Stimulated activated CD4-positive, alpha-beta T cell treated with anti-CD3 and anti-CD28 coated beads, Interleukin-4, amount 100 ng/mL, for 48 hours (primary cell): ENCODE data around the gene DTNB.

ENCODE experiments used
- DNase-seq, 2 donors: peaks; one replicate each; pipeline ENCODE4 v3.0.0-alpha.2; 2020; ENCODE audit warnings: low read depth in 2 of 2

Gene DTNB

DNA sequence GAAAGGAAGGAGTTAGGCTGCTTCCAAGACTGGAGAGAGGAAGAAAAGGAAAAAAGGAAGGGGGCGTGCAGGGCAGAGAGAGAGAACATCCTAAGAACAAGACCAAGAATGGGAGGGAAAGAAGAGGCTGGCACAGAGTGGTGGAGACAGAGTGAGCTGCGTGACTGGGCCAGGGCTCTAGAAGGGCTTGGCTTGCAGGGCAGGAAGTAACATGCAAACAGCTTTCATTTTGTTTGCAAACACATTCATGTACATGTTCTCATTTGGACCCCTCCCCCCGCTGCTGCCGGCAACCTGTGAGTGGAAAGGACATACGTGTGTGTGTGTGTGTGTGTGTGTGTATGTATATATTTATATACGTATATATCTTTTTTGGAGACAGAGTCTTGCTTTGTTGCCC, 284.9 kb downstream of the DTNB start:
- DNase-seq: no peak

DNA sequence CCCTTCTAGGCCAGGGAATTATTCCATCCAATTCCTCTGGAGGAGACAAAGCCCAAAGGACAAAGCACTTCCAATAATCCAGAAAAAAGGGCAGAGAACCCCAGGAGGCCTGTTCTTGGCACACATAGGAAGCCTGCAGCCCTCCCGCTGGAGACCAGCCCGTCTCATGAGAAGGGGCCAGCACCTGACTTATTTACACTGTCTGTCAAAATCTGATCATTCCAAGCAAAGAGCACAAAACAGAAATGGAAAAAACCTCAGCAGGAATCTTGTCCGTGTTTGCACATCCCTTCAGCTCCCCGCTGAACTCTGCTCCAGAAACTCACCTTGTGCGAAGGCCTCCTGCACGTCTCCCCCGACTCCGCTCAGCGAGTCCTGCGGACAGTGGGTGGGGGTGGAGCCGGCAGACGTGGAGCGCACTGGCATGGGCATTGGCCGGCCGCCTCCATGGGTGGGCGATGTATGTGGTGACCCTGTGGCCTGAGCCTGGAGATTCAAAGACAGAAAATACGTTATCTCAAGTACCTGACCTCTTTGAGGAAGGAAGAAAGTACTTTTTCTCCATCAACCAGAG, 285.4 kb downstream of the DTNB start:
- no peak for DNase-seq

DNA sequence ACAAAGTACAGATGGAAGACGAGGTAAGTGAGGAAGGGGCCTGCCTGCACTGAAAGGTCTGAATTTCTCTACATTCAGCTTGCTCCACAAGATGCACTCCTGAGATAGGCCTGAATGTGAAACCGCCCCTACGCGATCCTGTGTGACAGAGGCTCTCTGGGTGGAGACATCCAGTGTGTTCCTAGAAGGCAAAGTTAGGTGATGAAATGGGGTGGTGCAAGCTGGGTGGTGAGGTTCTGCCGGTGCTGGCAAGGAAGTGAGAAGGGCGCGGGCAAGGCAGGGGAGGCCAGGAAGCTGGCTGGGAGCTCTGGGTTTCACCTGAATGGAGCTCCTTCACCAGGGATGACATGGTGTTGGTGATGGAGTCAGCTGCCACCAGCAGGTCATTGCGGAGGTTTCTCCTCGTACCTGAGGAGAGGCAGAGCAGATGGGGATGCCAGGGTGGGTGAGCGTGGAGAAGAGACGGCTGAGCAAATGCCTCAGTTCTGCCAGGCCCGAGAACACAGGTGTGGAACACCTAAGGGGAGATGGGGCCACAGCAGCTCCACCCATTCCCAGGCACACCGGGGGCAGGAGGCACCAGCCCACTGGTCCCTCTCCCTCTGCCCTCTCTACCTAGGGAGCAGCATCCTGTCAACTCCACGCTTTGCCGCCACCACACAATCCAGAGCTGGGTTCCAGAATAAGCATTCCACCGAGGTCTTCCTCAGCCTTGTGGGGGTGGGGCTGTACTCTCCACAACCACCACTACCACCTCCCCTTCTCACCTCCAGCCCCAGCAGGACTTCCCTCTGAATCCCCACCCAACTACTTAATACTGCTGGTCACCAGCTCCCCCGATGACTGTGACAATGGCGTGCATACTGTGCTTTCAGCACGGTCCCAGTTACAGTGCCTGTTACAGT, 286.2 kb downstream of the DTNB start:
- DNase-seq: no peak

DNA sequence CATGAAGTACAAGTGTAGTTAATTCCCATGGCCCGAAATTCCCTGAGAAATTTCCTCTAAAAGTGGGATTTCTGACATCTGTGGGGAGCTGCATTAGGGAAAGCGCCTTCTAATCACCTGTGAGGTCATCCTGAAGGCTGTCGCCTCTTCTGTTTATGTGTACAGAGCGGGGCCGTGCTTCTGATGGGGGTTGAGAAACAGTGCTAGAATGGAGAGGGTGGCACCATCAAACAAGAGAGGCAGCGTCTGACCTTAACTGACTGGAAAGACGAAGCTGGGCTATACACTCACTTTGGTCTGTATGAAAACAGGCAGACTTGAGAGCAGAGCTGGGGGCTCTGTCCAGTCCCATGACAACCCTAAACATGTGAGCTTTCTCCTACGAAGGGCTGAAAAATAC, 287.5 kb downstream of the DTNB start:
- DNase-seq: no peak

DNA sequence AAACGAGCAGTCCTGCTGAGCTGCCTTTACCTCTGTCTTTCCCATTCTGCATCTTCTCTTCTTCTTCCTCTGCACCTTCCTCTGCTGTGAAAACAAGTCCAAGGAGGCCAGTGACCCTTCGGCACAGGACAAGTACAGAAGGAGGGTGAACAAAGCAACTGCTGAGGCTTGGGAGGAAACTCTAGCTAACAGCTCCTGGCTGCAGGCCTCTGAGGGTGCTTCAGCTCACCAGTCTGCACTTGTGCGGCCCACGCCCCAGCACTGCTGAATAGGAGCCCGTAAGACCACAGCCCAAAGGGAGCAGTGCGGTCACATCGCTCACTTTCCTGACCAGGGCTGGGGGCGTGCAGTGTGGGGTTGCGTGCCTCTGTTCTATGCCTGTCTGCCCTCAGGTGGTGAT, 289.6 kb downstream of the DTNB start:
- DNase-seq: no peak

DNA sequence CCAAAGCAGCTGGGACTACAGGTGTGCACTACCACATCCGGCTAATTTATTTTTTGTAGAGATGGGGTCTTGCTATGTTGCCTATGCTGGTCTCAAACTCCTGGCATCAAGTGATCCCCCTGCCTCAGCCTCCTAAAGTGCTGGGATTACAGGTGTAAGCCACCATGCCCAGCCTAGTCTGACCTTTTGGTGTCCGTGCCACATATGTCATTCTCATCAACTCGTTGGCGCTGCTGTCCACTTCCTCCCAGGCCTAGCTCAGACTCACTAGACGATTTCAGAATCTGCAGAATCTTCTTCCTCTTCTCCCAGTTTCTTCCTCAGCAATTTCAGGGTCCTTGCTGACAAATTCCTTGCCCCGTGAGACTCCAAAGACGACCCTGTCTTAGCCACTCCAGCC, 291.9 kb downstream of the DTNB start:
- no peak for DNase-seq

DNA sequence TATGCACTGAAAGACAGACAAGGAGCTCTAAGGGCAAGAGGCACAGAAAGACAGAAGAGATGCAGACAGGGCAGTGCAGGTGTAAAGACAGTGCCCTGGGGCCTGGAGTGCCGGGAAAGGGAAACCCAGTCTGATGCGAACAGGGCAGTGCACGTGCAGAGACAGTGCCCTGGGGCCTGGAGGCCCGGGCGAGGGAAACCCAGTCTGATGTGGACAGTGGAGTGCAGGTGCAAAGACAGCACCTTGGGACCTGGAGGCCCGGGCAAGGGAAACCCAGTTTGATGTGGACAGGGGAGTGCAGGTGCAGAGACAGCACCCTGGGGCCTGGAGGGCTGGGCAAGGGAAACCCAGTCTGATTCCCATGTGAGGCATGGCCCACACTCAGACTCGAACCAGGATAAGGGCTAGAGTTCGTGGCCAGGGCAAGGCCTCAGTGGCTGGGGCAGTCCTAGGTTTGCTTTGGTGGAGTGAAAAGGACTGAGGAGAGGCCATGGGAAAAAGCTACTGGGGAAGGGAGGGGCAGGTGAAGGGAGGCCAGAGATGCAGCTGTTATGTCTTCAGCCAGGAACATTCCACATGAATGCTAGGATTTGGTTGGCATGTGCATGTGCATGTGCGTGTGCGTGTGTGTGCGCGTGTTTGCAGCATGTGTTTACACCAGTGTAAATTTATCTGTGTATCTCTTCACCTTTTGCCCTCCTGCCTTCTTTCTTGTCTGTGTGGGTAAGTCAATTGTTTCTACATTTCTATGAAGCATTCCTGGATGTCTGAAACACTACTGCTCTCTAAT, 292.6 kb downstream of the DTNB start:
- DNase-seq: no peak

DNA sequence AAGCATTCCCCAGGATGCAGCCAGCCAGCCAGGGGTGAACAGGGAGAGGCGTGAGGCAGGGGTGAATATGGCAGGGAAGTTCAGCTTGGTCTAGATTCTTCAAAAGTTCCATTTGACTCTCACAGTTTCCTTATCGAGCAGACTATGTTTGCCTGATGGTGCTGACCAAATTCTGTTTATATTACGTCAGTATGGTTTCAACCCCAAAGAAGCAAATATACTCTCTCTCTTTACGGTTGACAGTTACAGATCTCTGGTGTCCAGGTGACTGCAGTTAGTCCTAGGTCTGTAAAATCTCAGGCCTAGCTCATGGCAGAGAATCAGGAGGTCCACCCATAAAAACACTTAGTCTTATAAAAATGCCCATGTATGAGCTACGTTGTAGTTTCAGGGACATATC, 293.4 kb downstream of the DTNB start:
- no peak for DNase-seq

DNA sequence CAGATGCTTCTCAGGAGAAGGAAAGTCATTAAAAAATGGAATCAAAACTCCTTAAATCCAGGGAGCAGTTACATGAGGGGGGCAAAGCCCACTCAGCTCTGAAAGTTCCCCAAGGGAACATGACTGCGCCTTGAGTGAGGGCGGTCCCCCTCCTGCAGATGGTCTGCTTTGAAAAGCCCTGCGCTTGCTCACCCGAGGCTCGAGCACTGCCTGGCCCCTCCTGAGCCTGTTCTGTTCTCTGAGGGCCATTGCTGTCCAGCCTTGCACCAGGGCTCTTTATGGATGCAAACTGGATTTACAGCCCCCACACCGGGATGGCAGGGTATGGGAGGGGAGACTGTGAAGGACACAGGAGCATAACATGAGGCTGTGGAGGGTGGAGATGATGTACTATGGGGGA, 293.8 kb downstream of the DTNB start:
- DNase-seq: no peak

DNA sequence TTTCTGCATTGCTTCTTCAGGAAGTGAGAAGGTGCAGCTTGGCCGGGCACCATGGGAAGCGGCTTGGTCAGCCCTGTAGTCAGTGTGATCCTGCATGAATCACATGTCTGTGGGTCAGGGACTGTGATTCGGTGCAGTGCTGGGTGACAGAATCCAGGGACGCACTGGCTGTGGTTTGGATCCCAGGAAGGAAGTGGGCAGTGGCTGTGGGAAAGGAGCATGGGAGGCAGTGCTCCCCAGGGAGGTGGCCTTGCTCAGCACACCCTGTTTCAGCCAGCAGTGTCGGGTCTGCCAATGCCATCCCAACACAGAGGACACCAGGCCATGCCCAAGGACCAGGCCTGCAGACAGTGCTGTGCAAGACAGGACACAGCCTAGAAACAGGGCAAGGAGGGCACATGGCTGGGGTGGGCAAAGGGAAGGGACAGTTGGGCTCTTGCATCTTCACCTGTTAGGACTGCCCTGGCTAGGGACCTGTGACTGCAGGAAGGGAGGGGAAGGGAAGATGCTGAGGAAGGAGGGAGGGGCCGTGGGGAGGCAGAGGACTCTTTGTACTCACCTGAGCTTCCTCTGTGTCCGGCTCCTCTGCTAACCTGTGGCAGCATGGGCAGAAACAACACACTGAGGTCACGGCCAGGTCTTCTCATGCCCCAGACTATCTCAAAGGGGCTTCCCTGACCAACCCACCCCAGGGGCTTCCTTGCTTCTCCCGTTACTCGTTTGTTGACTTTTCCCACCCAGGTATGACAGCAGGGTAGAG, 294.5 kb downstream of the DTNB start:
- DNase-seq: no peak

DNA sequence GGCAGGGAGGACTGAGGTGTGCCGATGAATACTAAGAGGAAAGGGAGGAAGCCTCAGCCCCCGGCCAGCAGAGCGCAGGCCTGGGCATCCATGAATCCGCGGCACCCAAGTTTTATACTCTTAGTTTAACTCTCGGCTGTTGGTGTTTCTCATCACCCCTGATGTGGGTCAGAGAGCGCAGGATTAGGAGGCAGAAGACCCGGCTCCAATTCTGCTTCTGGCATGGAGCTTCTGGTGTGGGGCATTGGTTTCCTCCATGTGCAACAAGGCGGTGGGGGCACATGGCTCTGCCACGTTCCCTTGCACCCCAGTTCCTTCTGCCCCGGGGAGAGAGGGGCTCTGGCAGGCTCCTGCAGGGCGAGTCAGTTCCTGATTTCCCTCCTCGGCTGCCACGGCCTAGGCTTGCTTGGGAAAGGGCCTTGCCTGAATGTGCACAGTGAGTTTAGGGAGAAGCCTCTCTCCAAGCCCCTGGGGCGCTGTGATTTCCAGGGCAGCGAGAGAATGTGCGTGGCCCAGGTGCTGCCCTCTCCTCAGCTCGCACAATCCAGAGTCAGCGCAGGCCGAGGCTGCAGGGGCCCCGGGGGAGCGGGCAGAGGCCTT, 295.5 kb downstream of the DTNB start:
- DNase-seq: no peak

DNA sequence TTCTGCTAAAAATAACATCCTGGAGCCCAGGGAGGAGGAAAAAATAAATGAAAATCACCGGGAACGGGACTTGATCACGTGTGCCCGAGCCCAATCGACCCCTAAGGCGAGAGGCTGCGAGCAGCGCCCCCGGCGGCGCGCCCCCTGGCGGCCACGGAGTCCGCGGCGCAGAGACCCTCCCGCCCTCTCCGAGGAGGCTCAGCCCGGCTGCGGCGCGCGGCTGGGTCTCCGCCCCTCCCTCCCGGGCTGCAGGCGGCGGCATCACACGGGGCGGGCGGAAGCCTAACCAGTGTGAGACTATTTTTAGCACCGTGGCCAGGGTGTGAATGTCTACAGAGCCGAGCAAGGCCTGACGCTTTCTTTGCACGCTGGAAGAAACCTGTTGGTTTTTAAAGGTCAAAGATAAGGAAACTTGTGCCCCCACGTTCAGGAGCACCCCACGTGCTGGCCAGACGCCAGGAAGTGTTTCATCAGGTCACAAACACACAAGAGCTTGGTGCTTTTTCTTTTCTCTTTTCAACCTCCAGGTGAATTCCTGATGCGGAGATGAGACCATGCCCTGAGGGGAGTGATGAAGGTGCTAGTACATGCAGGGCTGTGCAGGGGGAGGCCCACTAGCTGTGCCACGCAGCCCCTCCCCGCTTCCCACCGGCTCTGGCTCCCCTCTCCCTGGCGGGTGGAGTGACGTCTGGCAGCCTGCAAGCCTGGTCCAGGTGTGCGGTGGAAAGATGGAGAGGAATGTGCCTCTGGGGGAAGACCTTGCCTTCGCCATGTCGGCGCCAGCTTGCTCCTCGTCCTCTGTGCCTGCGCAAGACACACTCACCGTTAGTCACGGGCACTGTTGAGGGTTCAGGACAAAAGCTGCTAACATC, 296.4 kb downstream of the DTNB start:
- peak; percentile 86 to 91 for DNase-seq

DNA sequence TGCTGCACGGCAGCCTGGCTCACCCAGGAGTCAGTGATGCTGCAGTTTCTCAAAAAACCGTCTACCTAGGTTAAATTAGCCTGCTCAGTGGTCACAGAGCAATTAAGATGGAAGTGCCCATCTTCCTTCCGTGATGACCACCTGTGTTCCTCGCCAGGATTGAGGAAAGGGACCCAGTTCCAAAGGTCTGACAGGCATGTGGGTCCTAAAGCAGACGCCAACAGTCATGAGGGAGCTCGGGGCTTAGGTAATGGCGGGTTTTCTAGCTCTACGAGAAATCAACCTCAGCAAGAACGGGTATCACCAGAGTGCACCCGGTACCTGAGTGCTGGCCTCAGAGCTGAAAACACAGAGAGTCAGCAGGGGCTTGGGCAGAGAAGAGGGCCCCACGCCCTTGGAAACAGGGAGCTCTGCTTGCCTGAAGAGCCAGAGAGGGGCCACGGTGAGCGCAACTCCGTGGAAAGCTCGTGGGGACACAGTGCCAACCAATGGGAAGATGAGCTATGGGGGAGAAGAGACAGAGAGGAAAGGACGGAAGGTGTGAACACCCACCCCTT, 297.3 kb downstream of the DTNB start:
- no peak for DNase-seq

DNA sequence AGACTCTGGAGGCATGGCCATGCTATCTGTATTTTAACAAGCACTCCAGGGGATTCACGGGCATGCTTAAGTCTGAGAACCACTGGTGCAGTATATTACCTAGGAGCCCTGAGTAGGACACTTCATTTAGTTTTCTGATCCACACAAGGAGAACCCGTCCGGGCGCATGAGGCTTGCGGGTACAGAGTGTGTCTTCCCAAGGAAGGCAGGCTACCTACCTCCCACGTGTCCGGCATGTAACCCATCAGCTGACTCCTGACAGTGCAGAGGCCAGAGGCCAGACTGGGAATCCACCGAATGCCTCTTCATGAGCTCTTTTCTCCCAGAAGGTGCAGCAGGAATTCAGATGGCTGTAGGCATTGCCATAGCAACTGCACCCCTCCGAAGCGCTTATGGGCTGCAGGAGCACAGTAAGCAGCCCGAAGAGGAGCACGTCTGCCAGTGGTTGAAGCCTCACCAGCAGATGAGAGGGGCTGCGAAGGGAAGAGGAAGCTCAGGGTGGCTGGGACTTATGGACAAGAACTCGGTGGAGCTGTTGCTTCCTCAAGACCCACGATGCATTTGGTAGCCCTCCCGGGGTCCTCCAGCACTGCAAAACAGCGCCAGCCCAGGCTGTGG, 297.9 kb downstream of the DTNB start:
- DNase-seq: no peak

DNA sequence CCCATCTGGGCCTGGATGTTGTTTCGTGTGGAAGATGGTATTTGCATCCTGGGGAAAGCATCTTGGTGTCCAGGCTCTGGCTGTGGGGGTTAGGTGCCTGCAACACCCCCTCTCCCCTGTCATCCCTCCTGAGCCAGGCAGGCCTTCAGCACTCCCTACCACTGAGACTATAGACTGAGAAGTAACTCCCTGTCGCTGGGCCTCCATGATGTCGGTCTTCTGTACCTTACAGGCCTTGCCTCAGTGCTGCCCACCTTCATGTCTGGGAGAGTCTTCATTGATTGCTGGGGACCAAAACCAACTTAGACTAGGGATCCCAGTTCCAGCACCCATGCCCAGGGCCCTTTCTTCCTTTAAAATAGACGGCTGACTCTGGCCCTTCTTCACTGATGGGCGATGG, 298.6 kb downstream of the DTNB start:
- no peak for DNase-seq

DNA sequence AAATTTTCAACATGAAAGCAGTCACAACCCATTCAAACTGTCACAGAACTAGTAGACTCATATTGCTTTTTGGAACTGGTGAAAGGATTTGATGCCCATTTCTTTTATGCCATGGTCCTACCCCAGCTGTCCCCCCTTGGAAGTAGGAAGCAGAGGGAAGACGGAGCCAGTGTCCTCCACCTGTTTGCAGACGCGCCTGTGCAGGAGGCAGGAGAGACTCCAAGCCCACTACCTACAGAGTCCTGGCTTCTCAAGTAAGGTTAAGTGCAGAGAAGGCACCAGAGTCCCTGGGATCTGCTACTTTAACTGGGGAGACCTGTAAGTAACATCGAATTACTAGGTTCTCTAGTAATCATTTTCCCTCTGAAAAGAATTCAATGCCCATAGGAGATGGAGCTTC, 299.0 kb downstream of the DTNB start:
- DNase-seq: no peak

DNA sequence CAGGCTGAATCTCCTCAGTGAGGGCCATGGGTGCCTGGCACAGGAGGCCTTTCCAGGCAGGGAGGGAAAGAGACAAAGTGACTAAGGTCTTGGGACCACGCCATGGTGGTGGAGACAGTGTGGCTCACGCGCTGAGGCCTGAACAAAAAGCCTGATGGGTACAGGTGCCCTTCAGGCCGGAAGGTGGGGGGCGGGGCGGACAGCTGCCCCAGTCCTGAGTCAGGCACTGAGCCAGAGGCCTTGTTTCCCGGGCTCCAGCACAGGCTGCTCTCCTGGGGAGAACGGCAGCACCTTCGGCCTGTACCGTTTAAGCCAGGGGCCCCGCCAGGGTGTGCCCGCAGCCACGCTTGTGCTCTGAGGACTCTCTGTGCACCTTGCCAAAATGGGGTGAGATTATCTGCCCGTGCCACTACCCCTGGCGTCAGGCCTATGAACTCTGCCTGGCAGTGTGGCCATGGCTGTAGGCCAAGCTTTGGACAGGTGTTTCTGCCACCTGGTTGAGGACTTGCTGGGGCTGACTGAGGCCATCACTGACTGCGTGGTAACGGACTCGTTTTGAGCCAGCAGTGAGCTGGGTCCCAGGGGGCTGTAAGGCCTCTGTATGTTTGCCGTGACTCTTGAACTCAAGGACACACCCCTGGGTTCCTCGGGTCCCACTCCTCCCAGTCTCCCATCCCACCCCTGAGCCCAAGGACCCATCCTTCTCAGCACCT, 300.0 kb downstream of the DTNB start:
- DNase-seq: no peak

DNA sequence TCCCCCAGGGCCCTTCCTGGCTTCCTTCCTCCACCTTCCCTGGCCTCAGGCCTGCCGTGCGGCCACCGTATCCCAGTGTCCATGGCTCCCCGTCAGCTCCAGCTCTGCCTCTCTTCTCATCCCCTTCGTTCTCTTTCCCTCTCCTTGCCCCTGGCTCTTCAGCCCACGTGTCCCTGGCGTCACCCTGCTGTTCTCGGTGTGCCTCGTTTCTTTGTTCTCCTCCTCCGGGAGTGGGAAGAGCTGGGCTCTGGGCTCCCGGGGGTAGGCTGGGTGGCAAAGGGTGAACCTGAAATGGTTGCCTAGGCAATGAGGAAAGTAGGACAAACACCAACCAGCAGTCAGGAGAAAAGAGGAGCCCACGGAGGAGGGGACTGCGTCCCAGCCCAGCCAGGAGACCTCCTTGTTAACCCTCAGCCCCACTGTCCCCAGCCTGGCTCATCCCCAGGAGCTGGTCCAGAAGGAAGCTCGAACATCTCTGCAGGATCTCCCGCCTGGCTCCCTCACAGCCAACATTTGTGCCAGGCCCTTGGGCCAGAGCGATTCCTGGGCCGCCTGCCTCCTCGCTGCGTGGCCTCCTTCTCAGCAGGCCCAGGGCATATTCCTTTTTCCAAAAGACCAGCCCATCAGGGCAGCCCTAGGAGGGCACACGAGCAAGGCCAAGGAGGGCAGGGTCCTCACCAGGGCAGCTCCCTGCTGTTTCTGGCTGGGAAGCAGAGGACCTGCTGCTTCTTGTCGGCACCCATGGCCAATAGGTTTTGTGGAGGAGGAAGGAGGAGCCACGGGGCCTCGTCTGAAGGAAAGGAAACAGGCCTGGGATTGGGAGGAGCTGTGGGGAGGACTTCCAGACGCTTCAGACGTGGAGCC, 300.7 kb downstream of the DTNB start:
- DNase-seq: no peak
